Panc1 (cell line): ENCODE results near the gene OVOL3. TPM values are rescaled to one million over a fixed set of nuclear protein-coding genes. Genes with fewer than 3 reads are reported as not detected.

Experiments
- ATAC-seq: fragments of 200-7000 bp; cut with Tn5 transposase; 2 replicates; pipeline ENCODE4 v1.9.1; 2020; ENCODE audit warnings: mild to moderate bottlenecking, moderate library complexity
- Bru-seq: library from RNA; stranded (reverse); fragments of 400-500 nt; gene quantifications from one replicate; lab custom pipeline; 2021; lab: Mats Ljungman, UMichigan
- BruChase-seq, 2 experiments: library from RNA; stranded (reverse); fragments of 400-500 nt; gene quantifications; one replicate each; lab custom pipeline; 2021; lab: Mats Ljungman, UMichigan
- BruUV-seq: library from RNA; stranded (reverse); fragments of 400-500 nt; replicated peaks from 2 replicates; lab custom pipeline; 2021; lab: Mats Ljungman, UMichigan
- CTCF ChIA-PET: fragments of 300-600 bp; sonication (Branson Sonifier 250); formaldehyde crosslinking; loops from one replicate; lab custom pipeline; 2022; ENCODE audit warnings: antibody characterized with exemption; lab: Charles Lee
- POLR2A ChIA-PET: fragments of 300-600 bp; sonication (Branson Sonifier 250); formaldehyde crosslinking; loops from one replicate; lab custom pipeline; 2022; ENCODE audit warnings: antibody characterized with exemption; lab: Charles Lee
- DNase-seq: peaks from one replicate; pipeline ENCODE4 v3.0.0-alpha.2; 2010; ENCODE audit warnings: low read depth, low spot score
- H3K27ac ChIP-seq: 2 replicates; pipeline ENCODE4 v1.5.1; 2011; ENCODE audit warnings: mild to moderate bottlenecking, low read length, inconsistent platforms
- H3K27me3 ChIP-seq: fragments of 200-500 bp; sonication (Bioruptor generic); 2 replicates; pipeline ENCODE4 v1.6.0; 2014; ENCODE audit warnings: low read length, inconsistent platforms; ENCODE audit not compliant: control insufficient read depth, insufficient read depth
- H3K36me3 ChIP-seq: fragments of 200-500 bp; sonication (Bioruptor generic); 2 replicates; pipeline ENCODE4 v1.5.1; 2014; ENCODE audit warnings: inconsistent platforms, mild to moderate bottlenecking, low read length, moderate library complexity; ENCODE audit not compliant: control insufficient read depth, insufficient read depth
- H3K4me1 ChIP-seq: 2 replicates; pipeline ENCODE4 v1.5.1; 2011; ENCODE audit warnings: inconsistent platforms, mild to moderate bottlenecking, low read length, moderate library complexity; ENCODE audit not compliant: control insufficient read depth, insufficient read depth
- H3K4me3 ChIP-seq, 2 experiments: 2 replicates each; pipeline ENCODE4 v1.5.1; 2011 to 2012; ENCODE audit warnings: low read depth in 2 of 2, low read length in 2 of 2, mild to moderate bottlenecking in 2 of 2, inconsistent platforms in 1 of 2, moderate library complexity in 1 of 2
- H3K9me3 ChIP-seq: fragments of 200-500 bp; sonication (Bioruptor generic); 2 replicates; pipeline ENCODE4 v1.5.1; 2014; ENCODE audit warnings: low read depth, mild to moderate bottlenecking, inconsistent platforms, low read length, moderate library complexity; ENCODE audit not compliant: control insufficient read depth, insufficient read depth
- CTCF ChIP-seq: fragments of 450-650 bp; IDR thresholded peaks from 2 replicates; pipeline ENCODE4 v1.5.1; 2017; ENCODE audit warnings: mild to moderate bottlenecking
- POLR2AphosphoS5 ChIP-seq: IDR thresholded peaks from 2 replicates; pipeline ENCODE4 v1.6.1; 2012; ENCODE audit warnings: mild to moderate bottlenecking, low read depth, low read length, moderate library complexity
- REST ChIP-seq, 2 experiments: IDR thresholded peaks; 2 replicates each; pipeline ENCODE4 v1.6.1; 2011 to 2012; ENCODE audit warnings: low read depth in 2 of 2, control low read depth in 1 of 2, low read length in 1 of 2, mild to moderate bottlenecking in 1 of 2, moderate library complexity in 1 of 2; ENCODE audit not compliant: insufficient read depth in 1 of 2
- SIN3A ChIP-seq: IDR thresholded peaks from 2 replicates; pipeline ENCODE4 v1.6.1; 2012; ENCODE audit warnings: low read depth, mild to moderate bottlenecking, low read length, moderate library complexity, borderline replicate concordance; ENCODE audit not compliant: insufficient read depth
- TCF7L2 ChIP-seq: IDR thresholded peaks from 2 replicates; pipeline ENCODE4 v1.6.1; 2011; ENCODE audit warnings: mild to moderate bottlenecking, low read depth, low read length, inconsistent platforms
- in situ Hi-C: cut with HindIII; loops from 2 replicates; pipeline ENCODE4 v1.10.0; 2016; ENCODE audit warnings: low sequenced_read_pairs, low pct_unique_long_range_greater_than_20kb
- intact Hi-C: fragments of 100-400 bp; cut with micrococcal nuclease; formaldehyde crosslinking; loops from one replicate; pipeline ENCODE4 v1.10.0; 2022; ENCODE audit not compliant: unreplicated experiment
- long read RNA-seq: library from polyadenylated mRNA; unstranded; transcript quantifications from one replicate; pipeline ENCODE4 v2.0.0, GENCODE V29; 2021; ENCODE audit not compliant: unreplicated experiment
- polyA plus RNA-seq: library from polyadenylated mRNA; unstranded; fragments of >200 nt; gene quantifications from one replicate; pipeline ENCODE4 v1.2.1, GENCODE V29; 2012; ENCODE audit warnings: missing spikeins; ENCODE audit not compliant: insufficient read length
- total RNA-seq: library from RNA; stranded (reverse); gene quantifications from one replicate; pipeline ENCODE4 v1.2.1, GENCODE V29; 2021; ENCODE audit not compliant: unreplicated experiment

OVOL3 gene
- 0.44 TPM for total RNA-seq
- 1.1 TPM for polyA plus RNA-seq
- Bru-seq, nascent RNA: percentile 36 among the genes with signal in this experiment
- BruChase-seq, experiment 1, labeled RNA remaining after a 2-hour chase: percentile 42 among the genes with signal in this experiment
- percentile 44 among the genes with signal in this experiment for BruChase-seq, experiment 2, labeled RNA remaining after a 6-hour chase
- long read RNA-seq: 0 reads

- no peak for DNase-seq
- Histone ChIP-seq H3K4me1 (peaks cover 5% of the 10 kb centered on the region), H3K27ac (no peak within 1 kb of the TSS), H3K27me3 (no peaks in the 10 kb centered on the region), H3K36me3 (no peaks in the 10 kb centered on the region; the same call in 1 of the 2 replicates), H3K4me3 (no peak within 1 kb of the TSS), H3K9me3 (no peaks in the 10 kb centered on the region)
- TF ChIP-seq SIN3A (no peak), POLR2AphosphoS5 (no peak), TCF7L2 (no peak), REST (IDR thresholded peaks at IDR 0.05; ENCODE audit: insufficient read depth in 1 of 2, low read depth in 2 of 2, low read length in 1 of 2) (no peak), CTCF (no peak)
- no peak for ATAC-seq
- BruUV-seq: no TSS peak
- ChIA-PET CTCF (no interaction called here), POLR2A (interaction anchor here (0.5 to 0.6 kb wide), 2 partner anchors 20 to 42 kb away, joined by 3 read pairs; no protein-coding TSS in a partner anchor)
- intact Hi-C loops: no loop called here
- in situ Hi-C loops: no loop called here
Measured at GRCh38 chr19:36110487-36111199, at the start of gene OVOL3. TSS of gene OVOL3 (plus strand) at chr19:36111143. CDS start at chr19:36111203, 60 bp downstream.

GRCh38 chr19:36061367-36061766 lies 49.6 kb upstream of the OVOL3 start:
- DNase-seq (no peak), ATAC-seq (no peak)
- Histone ChIP-seq H3K9me3 (no peaks in the 10 kb centered on the region), H3K27ac (no peak overlapping the region), H3K4me3 (no peak overlapping the region), H3K36me3 (peaks cover 21% of the 10 kb centered on the region), H3K4me1 (peaks cover 4% of the 10 kb centered on the region), H3K27me3 (no peaks in the 10 kb centered on the region)
- no TSS peak for BruUV-seq
- ChIA-PET CTCF (no interaction called here), POLR2A (interaction anchor here (0.7 kb wide), 2 partner anchors 41 to 192 kb away, joined by 3 read pairs; no protein-coding TSS in a partner anchor)
- in situ Hi-C loops (no loop called here), intact Hi-C loops (no loop called here)
- no peak for TF ChIP-seq TCF7L2
